K562 (cell line): ENCODE measurements around the gene NDST1.

Experiments used
- CHD2 ChIP-seq: IDR thresholded peaks from 2 replicates; pipeline ENCODE4 v1.6.1; 2011; ENCODE audit warnings: low read depth, low read length
- FOXM1 ChIP-seq, 2 experiments: fragments of 450-650 bp in 1 of 2; sonication (generic) in 1 of 2; formaldehyde crosslinking in 1 of 2; IDR thresholded peaks; 2 replicates each; pipeline versions ENCODE4 v1.6.1 to v1.9.0; 2017 to 2022; ENCODE audit warnings: low read depth in 2 of 2, mild to moderate bottlenecking in 2 of 2, missing genetic modification reagents in 1 of 2, moderate library complexity in 1 of 2
- HDAC2 ChIP-seq: fragments of 450-650 bp; IDR thresholded peaks from 2 replicates; pipeline ENCODE4 v1.6.1; 2016; ENCODE audit warnings: mild to moderate bottlenecking
- MCM3 ChIP-seq: fragments of 450-650 bp; IDR thresholded peaks from 2 replicates; pipeline ENCODE4 v1.6.1; 2016
- MTA3 ChIP-seq: fragments of 450-650 bp; formaldehyde crosslinking; IDR thresholded peaks from 2 replicates; pipeline ENCODE4 v1.6.1; 2017; ENCODE audit warnings: mild to moderate bottlenecking, borderline replicate concordance
- MXD1 ChIP-seq: fragments of 250-450 bp; sonication (Bioruptor Pico); IDR thresholded peaks from 2 replicates; pipeline ENCODE4 v1.8.0; 2021; ENCODE audit warnings: borderline replicate concordance, mild to moderate bottlenecking, moderate library complexity; ENCODE audit not compliant: poor library complexity, severe bottlenecking
- SIX5 ChIP-seq, 2 experiments: IDR thresholded peaks; 2 replicates each; pipeline ENCODE4 v1.6.1; 2011; ENCODE audit warnings: low read length in 2 of 2, borderline replicate concordance in 1 of 2, low read depth in 1 of 2, mild to moderate bottlenecking in 1 of 2, moderate library complexity in 1 of 2; ENCODE audit not compliant: insufficient read depth in 1 of 2
- STAT5B ChIP-seq: fragments of 250-450 bp; sonication (Bioruptor Pico); IDR thresholded peaks from 2 replicates; pipeline ENCODE4 v1.8.0; 2021; ENCODE audit warnings: mild to moderate bottlenecking, inconsistent platforms
- ZNF124 ChIP-seq: sonication (generic); formaldehyde crosslinking; IDR thresholded peaks from 2 replicates; pipeline ENCODE4 v1.8.1; 2022; ENCODE audit warnings: missing genetic modification reagents
- ZNF41 ChIP-seq: fragments of 250-450 bp; sonication (Bioruptor Pico); conservative IDR thresholded peaks from 2 replicates; pipeline ENCODE4 v1.4.0; 2020; ENCODE audit warnings: mild to moderate bottlenecking
- TF ChIP-seq, protein P1 (sequence below): fragments of 250-450 bp; sonication (Bioruptor Pico); IDR thresholded peaks from 2 replicates; pipeline ENCODE4 v1.8.0; 2021; ENCODE audit warnings: moderate library complexity, mild to moderate bottlenecking, inconsistent platforms
- TF ChIP-seq, protein P2 (sequence below): fragments of 250-450 bp; sonication (Bioruptor Pico); IDR thresholded peaks from 2 replicates; pipeline ENCODE4 v1.4.0; 2020; ENCODE audit warnings: mild to moderate bottlenecking, moderate library complexity
- TF ChIP-seq, protein P3 (sequence below), 3 experiments: IDR thresholded peaks in 2 of 3; conservative IDR thresholded peaks in 1 of 3; 2 replicates each; pipeline ENCODE4 v1.5.1; 2011 to 2012; ENCODE audit warnings: low read length in 3 of 3, mild to moderate bottlenecking in 3 of 3, control low read depth in 2 of 3, improper control_type of control experiment in 1 of 3, inconsistent platforms in 1 of 3, low read depth in 1 of 3, mixed read lengths in 1 of 3, moderate library complexity in 1 of 3; ENCODE audit not compliant: insufficient read depth in 2 of 3

DNA sequence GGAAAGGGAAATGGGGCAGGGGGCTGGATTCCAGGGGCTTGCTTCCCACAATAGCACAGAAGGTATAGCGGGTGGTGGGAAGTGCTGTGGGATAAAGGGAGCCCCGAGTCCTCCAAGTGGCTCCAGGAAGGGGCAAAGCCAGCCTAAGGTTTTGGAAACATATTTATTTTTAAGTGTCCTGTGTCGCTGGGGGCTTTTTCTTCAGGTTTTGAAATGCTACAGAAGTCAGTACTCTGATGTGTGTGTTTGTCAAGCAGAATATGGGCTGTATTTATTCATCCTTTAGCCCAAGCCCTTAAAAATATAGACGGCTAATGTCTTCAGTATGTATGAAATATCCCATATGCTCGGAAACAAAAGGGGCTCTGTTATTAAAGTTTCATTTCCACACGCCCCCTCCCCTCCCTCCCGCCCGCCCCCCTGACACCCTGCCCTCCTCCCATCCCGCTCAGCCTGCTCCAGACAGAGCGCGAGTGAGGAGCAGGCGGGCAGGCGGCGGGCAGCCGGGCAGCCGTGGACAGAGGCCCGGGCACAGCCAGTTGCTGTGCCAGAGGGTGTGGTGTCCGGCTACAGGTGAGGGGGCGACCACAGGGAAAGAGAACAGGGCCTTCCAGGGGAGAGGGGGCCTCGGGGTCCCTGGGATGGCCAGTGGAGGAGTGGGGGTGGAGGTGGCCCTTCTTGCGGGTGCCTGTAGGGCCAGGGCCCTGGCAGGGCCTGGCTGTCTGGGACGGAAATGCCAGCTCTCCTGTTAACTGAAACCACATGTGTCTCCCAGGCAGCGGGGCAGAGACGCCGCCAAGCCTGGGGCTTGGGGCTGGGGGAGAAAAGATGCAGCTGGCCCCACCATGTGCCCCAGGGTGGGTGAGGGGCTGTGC, 92.9 kb downstream of the NDST1 start:
- TF ChIP-seq, protein P1, sequence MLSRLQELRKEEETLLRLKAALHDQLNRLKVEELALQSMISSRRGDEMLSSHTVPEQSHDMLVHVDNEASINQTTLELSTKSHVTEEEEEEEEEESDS = no peak
- TF ChIP-seq HDAC2 (no peak), ZNF124 (CRISPR knock-in tag) (no peak), MCM3 (no peak), MTA3 (no peak), FOXM1 (IDR thresholded peaks at IDR 0.05; ENCODE audit: low read depth) (no peak), FOXM1 (CRISPR knock-in tag; IDR thresholded peaks at IDR 0.05; ENCODE audit: low read depth) (no peak), STAT5B (CRISPR knock-in tag) (no peak), CHD2 (no peak), SIX5 (IDR thresholded peaks at IDR 0.05; ENCODE audit: borderline replicate concordance in 1 of 2, insufficient read depth in 1 of 2, low read depth in 1 of 2, low read length in 2 of 2) (no peak), MXD1 (CRISPR knock-in tag) (no peak), ZNF41 (CRISPR knock-in tag) (no peak)
- TF ChIP-seq, protein P2, sequence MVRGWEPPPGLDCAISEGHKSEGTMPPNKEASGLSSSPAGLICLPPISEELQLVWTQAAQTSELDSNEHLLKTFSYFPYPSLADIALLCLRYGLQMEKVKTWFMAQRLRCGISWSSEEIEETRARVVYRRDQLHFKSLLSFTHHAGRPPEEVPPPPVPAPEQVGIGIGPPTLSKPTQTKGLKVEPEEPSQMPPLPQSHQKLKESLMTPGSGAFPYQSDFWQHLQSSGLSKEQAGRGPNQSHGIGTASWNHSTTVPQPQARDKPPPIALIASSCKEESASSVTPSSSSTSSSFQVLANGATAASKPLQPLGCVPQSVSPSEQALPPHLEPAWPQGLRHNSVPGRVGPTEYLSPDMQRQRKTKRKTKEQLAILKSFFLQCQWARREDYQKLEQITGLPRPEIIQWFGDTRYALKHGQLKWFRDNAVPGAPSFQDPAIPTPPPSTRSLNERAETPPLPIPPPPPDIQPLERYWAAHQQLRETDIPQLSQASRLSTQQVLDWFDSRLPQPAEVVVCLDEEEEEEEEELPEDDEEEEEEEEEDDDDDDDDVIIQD (CRISPR knock-in tag) = no peak
- TF ChIP-seq, protein P3, sequence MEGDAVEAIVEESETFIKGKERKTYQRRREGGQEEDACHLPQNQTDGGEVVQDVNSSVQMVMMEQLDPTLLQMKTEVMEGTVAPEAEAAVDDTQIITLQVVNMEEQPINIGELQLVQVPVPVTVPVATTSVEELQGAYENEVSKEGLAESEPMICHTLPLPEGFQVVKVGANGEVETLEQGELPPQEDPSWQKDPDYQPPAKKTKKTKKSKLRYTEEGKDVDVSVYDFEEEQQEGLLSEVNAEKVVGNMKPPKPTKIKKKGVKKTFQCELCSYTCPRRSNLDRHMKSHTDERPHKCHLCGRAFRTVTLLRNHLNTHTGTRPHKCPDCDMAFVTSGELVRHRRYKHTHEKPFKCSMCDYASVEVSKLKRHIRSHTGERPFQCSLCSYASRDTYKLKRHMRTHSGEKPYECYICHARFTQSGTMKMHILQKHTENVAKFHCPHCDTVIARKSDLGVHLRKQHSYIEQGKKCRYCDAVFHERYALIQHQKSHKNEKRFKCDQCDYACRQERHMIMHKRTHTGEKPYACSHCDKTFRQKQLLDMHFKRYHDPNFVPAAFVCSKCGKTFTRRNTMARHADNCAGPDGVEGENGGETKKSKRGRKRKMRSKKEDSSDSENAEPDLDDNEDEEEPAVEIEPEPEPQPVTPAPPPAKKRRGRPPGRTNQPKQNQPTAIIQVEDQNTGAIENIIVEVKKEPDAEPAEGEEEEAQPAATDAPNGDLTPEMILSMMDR (IDR thresholded peaks at IDR 0.05 in 2 of 3, conservative IDR thresholded peaks at IDR 0.05 in 1 of 3; ENCODE audit: insufficient read depth in 2 of 3, low read depth in 1 of 3, low read length in 3 of 3) = no peak
